ENCODE data around the gene LMOD1.
"Not testable (repeated sequence)": the region's sequence is repeated elsewhere in the genome, so short reads cannot be mapped to it uniquely, and the experiment has no call there.

LMOD1 gene

GRCh38 chr1:201946224-201946908 lies at the start of gene LMOD1:
LMOD1 (minus strand) TSS chr1:201946548; CDS start chr1:201946340, 208 bp downstream.
- DNase-seq = peak; percentile 96

DNA sequence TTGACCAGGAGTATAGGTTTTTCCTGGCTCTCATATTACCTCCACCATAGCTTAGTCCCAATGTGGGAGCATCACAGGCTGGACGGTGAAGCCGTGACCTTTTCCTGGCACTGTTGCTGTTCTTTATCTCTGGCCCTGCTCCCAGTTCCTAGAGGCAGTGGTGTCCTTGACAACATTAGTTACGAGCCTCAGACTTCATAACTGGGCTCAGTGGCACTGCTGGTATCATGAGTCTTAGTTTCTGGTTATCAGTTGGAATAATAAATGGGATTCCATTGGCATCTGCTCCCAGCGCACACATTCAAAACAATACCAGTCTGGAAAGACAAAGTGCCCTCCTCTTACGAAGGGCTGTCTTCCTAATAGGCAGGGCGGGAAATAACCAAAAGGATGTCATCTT lies 44.1 kb upstream of the LMOD1 start:
- no peak for DNase-seq

- no peak for DNase-seq
These were observed 43.2 kb upstream of the LMOD1 start for GRCh38 chr1:201989354-201990128.

- no peak for DNase-seq
These were observed 42.3 kb upstream of the LMOD1 start for GRCh38 chr1:201988601-201989000.

DNA sequence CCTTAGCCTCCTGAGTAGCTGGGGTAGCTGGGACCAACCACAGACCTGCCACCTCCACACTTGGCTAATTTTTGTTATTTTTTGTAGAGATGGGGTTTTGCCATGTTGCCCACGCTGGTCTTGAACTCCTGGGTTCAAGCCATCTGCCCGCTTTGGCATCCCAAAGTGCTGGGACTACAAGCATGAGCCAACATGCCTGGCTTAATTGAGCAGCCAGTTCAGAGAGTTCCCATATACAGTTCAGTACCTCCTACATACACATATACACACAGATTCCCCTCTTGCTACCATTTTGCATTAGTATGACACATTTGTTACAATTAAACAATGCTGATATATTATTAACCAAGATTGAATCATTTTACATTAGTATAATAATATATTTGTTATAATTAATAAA lies 39.0 kb upstream of the LMOD1 start:
- DNase-seq = no peak

GRCh38 chr1:201984446-201984845 lies 38.1 kb upstream of the LMOD1 start:
- no peak for DNase-seq

DNA sequence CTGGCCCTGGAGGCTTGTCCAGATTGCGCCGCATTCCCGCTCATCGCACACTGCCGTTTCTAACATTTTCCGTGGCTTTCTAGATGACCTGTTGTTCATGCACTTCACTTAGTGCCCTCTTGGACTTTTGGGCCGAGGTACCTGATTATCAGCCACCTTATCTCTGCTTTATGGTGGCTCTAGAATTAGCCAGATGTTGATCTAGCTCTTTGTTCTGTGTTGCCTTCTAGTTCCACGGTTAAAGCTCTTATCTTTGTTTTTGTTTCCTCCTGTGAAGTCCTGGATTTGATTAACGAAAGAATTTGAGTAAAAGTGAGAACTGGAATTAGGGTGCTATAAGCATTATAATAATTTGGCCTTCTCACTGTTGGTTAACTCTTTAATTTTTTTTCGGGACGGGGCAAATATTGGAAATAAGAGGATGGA lies 37.0 kb upstream of the LMOD1 start:
- no peak for DNase-seq

DNA sequence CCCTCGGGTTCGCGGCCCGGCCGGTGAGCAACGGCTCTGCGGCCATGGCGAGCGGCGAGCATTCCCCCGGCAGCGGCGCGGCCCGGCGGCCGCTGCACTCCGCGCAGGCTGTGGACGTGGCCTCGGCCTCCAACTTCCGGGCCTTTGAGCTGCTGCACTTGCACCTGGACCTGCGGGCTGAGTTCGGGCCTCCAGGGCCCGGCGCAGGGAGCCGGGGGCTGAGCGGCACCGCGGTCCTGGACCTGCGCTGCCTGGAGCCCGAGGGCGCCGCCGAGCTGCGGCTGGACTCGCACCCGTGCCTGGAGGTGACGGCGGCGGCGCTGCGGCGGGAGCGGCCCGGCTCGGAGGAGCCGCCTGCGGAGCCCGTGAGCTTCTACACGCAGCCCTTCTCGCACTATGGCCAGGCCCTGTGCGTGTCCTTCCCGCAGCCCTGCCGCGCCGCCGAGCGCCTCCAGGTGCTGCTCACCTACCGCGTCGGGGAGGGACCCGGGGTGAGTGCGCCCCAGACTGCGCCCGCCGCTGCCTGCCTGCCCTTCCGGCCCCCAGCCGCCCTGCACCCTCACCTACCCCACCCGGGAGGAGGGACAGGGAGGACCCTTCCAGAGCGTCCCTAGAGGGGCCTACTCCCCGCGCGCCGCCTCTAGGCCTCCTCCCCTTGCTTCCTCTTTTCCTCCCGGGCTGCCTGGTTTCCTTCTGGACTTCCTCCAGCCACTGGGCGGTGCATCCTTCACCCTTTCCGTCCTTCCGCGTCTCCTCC lies 36.5 kb upstream of the LMOD1 start, which contains the start of gene RNPEP:
Gene RNPEP (plus strand): TSS at position 26 of the 757 bp plus-strand sequence. CDS start 19 bp downstream, at position 45.
- DNase-seq = peak; percentile 70

- peak; percentile 53 for DNase-seq
These were observed 35.8 kb upstream of the LMOD1 start for GRCh38 chr1:201982082-201982622.

GRCh38 chr1:201970334-201971159 lies 24.2 kb upstream of the LMOD1 start:
- peak; percentile 26 for DNase-seq

GRCh38 chr1:201968202-201968925 lies 22.0 kb upstream of the LMOD1 start:
- no peak for DNase-seq

- DNase-seq = no peak
These were observed 19.8 kb upstream of the LMOD1 start for GRCh38 chr1:201966171-201966570.

GRCh38 chr1:201964261-201964660 lies 17.9 kb upstream of the LMOD1 start:
- DNase-seq = peak; percentile 79

DNA sequence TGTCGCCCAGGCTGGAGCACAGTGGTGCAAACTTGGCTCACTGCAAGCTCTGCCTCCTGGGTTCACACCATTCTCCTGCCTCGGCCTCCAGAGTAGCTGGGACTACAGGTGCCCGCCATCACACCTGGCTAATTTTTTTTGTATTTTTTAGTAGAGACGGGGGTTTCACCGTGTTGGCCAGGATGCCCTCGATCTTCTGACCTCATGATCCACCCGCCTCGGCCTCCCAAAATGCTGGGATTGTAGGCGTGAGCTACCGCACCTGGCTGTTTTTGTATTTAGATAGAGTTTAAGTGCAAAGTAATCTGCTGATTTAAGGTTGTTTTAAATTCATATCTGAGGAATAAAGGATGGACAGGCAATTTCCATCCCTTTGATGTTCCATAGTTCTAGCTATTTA lies 16.0 kb upstream of the LMOD1 start:
- DNase-seq = not testable (repeated sequence)

DNA sequence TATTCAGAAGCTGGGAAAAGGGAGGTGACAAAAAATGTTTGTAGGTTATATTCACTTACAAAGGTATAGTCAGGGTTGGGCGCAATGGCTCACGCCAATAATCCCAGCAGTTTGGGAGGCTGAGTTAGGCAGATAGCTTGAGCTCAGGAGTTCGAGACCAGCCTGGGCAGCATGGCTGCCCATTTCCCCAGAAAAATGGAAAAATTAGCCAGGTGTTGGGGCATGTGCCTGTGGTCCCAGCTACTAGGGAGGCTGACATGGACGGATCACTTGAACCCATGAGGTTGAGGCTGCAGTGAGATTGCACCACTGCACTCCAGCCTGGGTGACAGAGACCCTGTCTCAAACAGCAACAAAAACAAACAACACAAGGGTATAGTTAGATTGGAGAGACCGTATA lies 12.0 kb upstream of the LMOD1 start:
- DNase-seq = no peak

DNA sequence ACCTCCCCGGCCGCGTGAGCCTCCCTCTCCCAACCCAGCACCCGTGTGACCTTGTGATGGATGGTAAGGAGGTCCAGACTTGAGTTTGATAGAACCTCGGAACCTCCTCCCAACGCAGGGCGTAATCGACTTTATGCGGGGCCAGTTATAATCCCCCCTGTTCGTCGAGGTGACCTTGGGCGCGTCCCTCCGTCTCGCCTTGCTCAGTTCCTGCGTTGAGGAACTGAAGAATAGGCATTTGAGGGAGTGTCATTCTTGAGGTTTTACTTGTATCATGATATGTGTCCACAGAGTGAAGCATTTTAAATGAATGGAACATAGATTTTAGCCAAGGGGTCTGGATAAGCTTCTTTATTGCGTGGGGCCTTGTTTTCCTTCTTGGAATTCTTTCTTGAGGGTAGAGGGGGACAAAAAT lies 9.4 kb upstream of the LMOD1 start:
- no peak for DNase-seq

DNA sequence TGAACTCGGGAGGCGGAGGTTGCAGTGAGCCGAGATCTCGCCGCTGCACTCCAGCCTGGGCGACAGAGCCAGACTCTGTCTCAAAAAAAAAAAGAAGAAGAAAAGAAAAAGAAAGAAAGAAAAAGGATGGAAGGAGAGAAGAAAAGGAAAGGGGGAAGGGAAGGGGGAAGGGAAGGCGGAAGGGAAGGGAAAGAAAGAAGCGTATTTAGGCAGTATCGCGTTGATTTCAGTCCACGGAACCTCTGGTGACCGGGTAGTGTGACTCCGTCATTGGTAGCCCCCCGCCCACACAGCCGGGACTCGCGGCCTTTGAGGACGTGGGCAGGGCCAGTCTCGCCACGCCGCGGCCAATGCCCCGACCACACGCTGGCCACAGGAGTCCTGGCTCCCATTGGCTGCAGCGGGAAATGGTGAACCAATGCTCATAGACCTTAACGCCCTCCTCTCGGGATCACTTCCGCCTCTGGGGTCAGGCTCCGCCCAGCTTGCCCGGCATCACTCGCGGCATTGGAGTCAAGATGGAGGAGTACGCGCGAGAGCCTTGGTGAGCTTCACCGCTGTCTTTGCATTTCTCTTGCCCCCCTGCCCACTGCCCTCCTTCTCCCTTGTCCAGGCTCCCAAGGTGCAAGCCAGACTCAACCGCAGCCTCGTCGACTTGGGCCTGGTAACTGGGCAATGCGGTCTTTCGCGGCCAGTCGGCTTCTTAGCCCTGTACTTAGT lies 8.8 kb upstream of the LMOD1 start, which contains the start of gene TIMM17A:
Gene TIMM17A (plus strand): TSS at position 495 of the 720 bp plus-strand sequence. CDS start 24 bp downstream, at position 519.
- DNase-seq = peak; percentile 99

DNA sequence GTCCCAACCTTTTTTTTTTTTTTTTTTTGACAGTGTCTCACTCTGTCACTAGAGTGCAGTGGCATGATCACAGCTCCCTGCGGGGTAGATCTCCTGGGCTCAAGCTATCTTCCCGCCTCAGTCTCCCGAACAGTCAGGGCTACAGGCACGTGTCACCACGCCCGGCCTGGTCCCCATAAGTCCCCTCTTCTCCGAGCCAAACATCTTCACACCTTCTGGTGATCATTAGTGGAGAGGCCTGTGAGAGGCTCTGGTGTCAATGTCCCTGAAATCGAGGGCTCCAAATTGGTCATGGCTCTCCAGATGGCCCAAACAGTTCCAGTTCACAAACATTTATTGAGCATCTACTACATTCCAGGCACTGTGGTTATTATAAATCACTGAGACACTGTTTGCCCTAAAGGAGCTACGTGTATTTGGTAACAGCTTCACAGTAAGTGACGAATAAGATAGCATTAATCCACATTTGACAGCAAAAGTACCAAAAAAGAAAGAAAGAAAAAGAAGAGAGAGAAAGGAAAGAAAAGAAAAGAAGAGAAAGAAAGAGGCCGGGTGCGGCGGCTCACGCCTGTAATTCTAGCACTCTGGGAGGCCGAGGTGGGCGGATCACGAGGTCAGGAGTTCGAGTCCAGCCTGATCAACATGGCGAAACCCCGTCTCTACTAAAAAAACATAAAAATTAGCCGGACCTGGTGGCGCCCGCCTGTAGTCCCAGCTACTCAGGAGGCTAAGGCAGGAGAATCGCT lies 8.1 kb upstream of the LMOD1 start:
- DNase-seq = no peak

- peak; percentile 64 for DNase-seq
These were observed 3.1 kb upstream of the LMOD1 start for GRCh38 chr1:201949491-201949890.

GRCh38 chr1:201947697-201948008 lies 1.3 kb upstream of the LMOD1 start:
- no peak for DNase-seq
